Naive thymus-derived CD4-positive, alpha-beta T cell (primary cell): ENCODE results near the gene ZDHHC7. TPM values are rescaled to one million over a fixed set of nuclear protein-coding genes. Genes with fewer than 3 reads are reported as not detected.

Experiments used
- ATAC-seq: fragments of 150-1000 bp; cut with Tn5 transposase; 2 replicates; pipeline ENCODE4 v1.10.0; 2021; ENCODE audit warnings: mild to moderate bottlenecking, moderate library complexity
- CTCF ChIA-PET: fragments of 350-600 bp; sonication (Branson Sonifier 250); formaldehyde crosslinking; loops from one replicate; lab custom pipeline; 2021; ENCODE audit warnings: antibody characterized with exemption; lab: Charles Lee
- POLR2A ChIA-PET: fragments of 350-600 bp; sonication (Branson Sonifier 250); formaldehyde crosslinking; loops from one replicate; lab custom pipeline; 2021; ENCODE audit warnings: antibody characterized with exemption, inconsistent platforms; lab: Charles Lee
- DNase-seq, 9 donors: peaks; one replicate each; pipeline versions ENCODE4 v3.0.0 to v3.0.0-alpha.2; 2020 to 2022; ENCODE audit warnings: mixed read lengths in 1 of 9
- H3K27ac ChIP-seq: one replicate; pipeline ENCODE4 v1.7.0; 2013; ENCODE audit warnings: mild to moderate bottlenecking, low read depth, low read length, moderate library complexity
- H3K27me3 ChIP-seq, 2 donors: one replicate each; pipeline ENCODE4 v1.7.0; 2013; ENCODE audit warnings: low read length in 2 of 2, mild to moderate bottlenecking in 2 of 2, moderate library complexity in 2 of 2; ENCODE audit not compliant: control insufficient read depth in 2 of 2, insufficient read depth in 2 of 2
- H3K36me3 ChIP-seq, 3 experiments: 1 replicate in 2 of 3; 2 replicates in 1 of 3; pipeline ENCODE4 v1.7.0; 2013; ENCODE audit warnings: low read length in 3 of 3, mild to moderate bottlenecking in 3 of 3, moderate library complexity in 1 of 3; ENCODE audit not compliant: insufficient read depth in 3 of 3, control insufficient read depth in 2 of 3
- H3K4me1 ChIP-seq, 2 donors: one replicate each; pipeline ENCODE4 v1.7.0; 2013; ENCODE audit warnings: low read length in 2 of 2, mild to moderate bottlenecking in 2 of 2, moderate library complexity in 1 of 2; ENCODE audit not compliant: control insufficient read depth in 2 of 2, insufficient read depth in 2 of 2
- H3K4me3 ChIP-seq: 2 replicates; pipeline ENCODE4 v1.7.0; 2013; ENCODE audit warnings: mild to moderate bottlenecking, low read length
- H3K9me3 ChIP-seq, 3 experiments: 1 replicate in 2 of 3; 2 replicates in 1 of 3; pipeline ENCODE4 v1.7.0; 2013; ENCODE audit warnings: low read length in 3 of 3; ENCODE audit not compliant: control insufficient read depth in 2 of 3
- H3K27ac Mint-ChIP-seq, 9 donors: one replicate each; pipeline ENCODE4 v1.8.0; 2020 to 2022; ENCODE audit warnings: mixed read lengths in 9 of 9, mild to moderate bottlenecking in 8 of 9, moderate library complexity in 5 of 9, inconsistent platforms in 2 of 9
- H3K27me3 Mint-ChIP-seq, 5 donors: one replicate each; pipeline ENCODE4 v1.8.0; 2021 to 2022; ENCODE audit warnings: mixed read lengths in 5 of 5, mild to moderate bottlenecking in 1 of 5
- H3K36me3 Mint-ChIP-seq, 5 donors: one replicate each; pipeline ENCODE4 v1.8.0; 2020 to 2022; ENCODE audit warnings: mixed read lengths in 5 of 5, mild to moderate bottlenecking in 3 of 5, inconsistent platforms in 1 of 5
- H3K4me1 Mint-ChIP-seq, 7 donors: one replicate each; pipeline ENCODE4 v1.8.0; 2020 to 2022; ENCODE audit warnings: mixed read lengths in 7 of 7, mild to moderate bottlenecking in 3 of 7, inconsistent platforms in 1 of 7
- H3K4me3 Mint-ChIP-seq, 10 donors: one replicate each; pipeline ENCODE4 v1.8.0; 2020 to 2022; ENCODE audit warnings: mild to moderate bottlenecking in 10 of 10, mixed read lengths in 10 of 10, moderate library complexity in 6 of 10, inconsistent platforms in 2 of 10
- H3K9me3 Mint-ChIP-seq, 11 donors: one replicate each; pipeline ENCODE4 v1.8.0; 2020 to 2022; ENCODE audit warnings: mixed read lengths in 11 of 11, mild to moderate bottlenecking in 4 of 11, inconsistent platforms in 1 of 11, moderate library complexity in 1 of 11
- intact Hi-C, 2 donors: fragments of 100-400 bp; cut with micrococcal nuclease; formaldehyde crosslinking; loops; one replicate each; pipeline ENCODE4 v1.15.1; 2023
- polyA plus RNA-seq, 2 donors: library from polyadenylated mRNA; unstranded; fragments of 300-500 nt; fragmentation: Illumina TruSeq; gene quantifications; one replicate each; pipeline ENCODE4 v1.2.3, GENCODE V29; 2021
- total RNA-seq, 6 experiments: library from RNA in 5 of 6; stranded (reverse) in 5 of 6; gene quantifications; 1 replicate in 5 of 6; 2 replicates in 1 of 6; pipeline ENCODE4 v1.2.3 and lab custom pipeline; 2021 to 2026

The ZDHHC7 gene
- total and polyA plus RNA-seq, 7 experiments from 2014 or later, result 31.7 to 62.2 (median 33.4) TPM

GRCh38 chr16:84957792-84958191, 53.5 kb downstream of the ZDHHC7 start:
- H3K4me3 ChIP-seq, result no peak overlapping the region
- no peak overlapping the region for H3K27ac ChIP-seq
- Mint-ChIP-seq H3K27ac (no peak overlapping the region), H3K9me3 (no peaks in the 10 kb centered on the region), H3K4me3 (no peak overlapping the region), H3K27me3 (peaks cover 0 to 4% (median 0%) of the 10 kb centered on the region in 5 donors), H3K4me1 (no peaks in the 10 kb centered on the region), H3K36me3 (no peaks in the 10 kb centered on the region)
- no peaks in the 10 kb centered on the region for H3K36me3 ChIP-seq
- ChIA-PET CTCF (interaction anchor here (1.1 kb wide), 2 partner anchors 11 to 203 kb away, joined by 3 to 4 read pairs; no protein-coding TSS in a partner anchor), POLR2A (no interaction called here)
- H3K9me3 ChIP-seq, result no peaks in the 10 kb centered on the region
- ATAC-seq (no peak), DNase-seq (no peak)
- no peaks in the 10 kb centered on the region for H3K4me1 ChIP-seq
- no peaks in the 10 kb centered on the region for H3K27me3 ChIP-seq
- intact Hi-C loops, result loop anchor here in 1 of 2 donors (10.0 kb wide), 1 partner anchor 283 kb away; no protein-coding TSS in a partner anchor

GRCh38 chr16:84957192-84957591, 54.1 kb downstream of the ZDHHC7 start:
- CTCF ChIA-PET, result interaction anchor here (1.1 kb wide), 2 partner anchors 12 to 203 kb away, joined by 3 to 4 read pairs; no protein-coding TSS in a partner anchor
- H3K27ac ChIP-seq, result no peak overlapping the region
- Mint-ChIP-seq H3K9me3 (no peaks in the 10 kb centered on the region), H3K4me1 (peaks cover 0 to 3% (median 2%) of the 10 kb centered on the region in 7 donors), H3K27me3 (peaks cover 0 to 4% (median 0%) of the 10 kb centered on the region in 5 donors), H3K36me3 (no peaks in the 10 kb centered on the region), H3K4me3 (no peak overlapping the region), H3K27ac (no peak overlapping the region)
- no peaks in the 10 kb centered on the region for H3K9me3 ChIP-seq
- H3K27me3 ChIP-seq, result no peaks in the 10 kb centered on the region
- intact Hi-C loops, result loop anchor here in 1 of 2 donors (10.0 kb wide), 1 partner anchor 282 kb away; no protein-coding TSS in a partner anchor
- POLR2A ChIA-PET, result no interaction called here
- no peaks in the 10 kb centered on the region for H3K36me3 ChIP-seq
- ATAC-seq (no peak), DNase-seq (no peak)
- H3K4me1 ChIP-seq, result no peaks in the 10 kb centered on the region
- H3K4me3 ChIP-seq, result no peak overlapping the region

- Mint-ChIP-seq H3K27ac (no peak overlapping the region), H3K9me3 (no peaks in the 10 kb centered on the region), H3K4me1 (peaks cover 0 to 5% (median 4%) of the 10 kb centered on the region in 7 donors), H3K4me3 (no peak overlapping the region), H3K27me3 (peaks cover 0 to 4% (median 0%) of the 10 kb centered on the region in 5 donors), H3K36me3 (no peaks in the 10 kb centered on the region)
- no peak overlapping the region for H3K27ac ChIP-seq
- intact Hi-C loops, result loop anchor here in 1 of 2 donors (10.0 kb wide), 1 partner anchor 281 kb away; no protein-coding TSS in a partner anchor
- POLR2A ChIA-PET, result no interaction called here
- H3K9me3 ChIP-seq, result no peaks in the 10 kb centered on the region
- ATAC-seq (no peak), DNase-seq (no peak)
- no peaks in the 10 kb centered on the region for H3K36me3 ChIP-seq
- no peaks in the 10 kb centered on the region for H3K4me1 ChIP-seq
- no peaks in the 10 kb centered on the region for H3K27me3 ChIP-seq
- CTCF ChIA-PET, result interaction anchor here (0.6 to 7.0 kb wide), 3 partner anchors 21 to 677 kb away, joined by 3 to 138 read pairs (median 4); no protein-coding TSS in a partner anchor
- no peak overlapping the region for H3K4me3 ChIP-seq
Observed at GRCh38 chr16:84955427-84955826, 55.9 kb downstream of the ZDHHC7 start.

GRCh38 chr16:84953190-84953746, 58.1 kb downstream of the ZDHHC7 start:
- peaks cover 0 to 4% (median 0%) of the 10 kb centered on the region in 5 donors for H3K27me3 Mint-ChIP-seq
- H3K36me3 Mint-ChIP-seq, result no peaks in the 10 kb centered on the region
- H3K9me3 Mint-ChIP-seq, result no peaks in the 10 kb centered on the region
- ChIA-PET CTCF (interaction anchor here (0.6 to 7.0 kb wide), 8 partner anchors 10 to 387 kb away, joined by 3 to 138 read pairs (median 4); no protein-coding TSS in a partner anchor), POLR2A (interaction anchor here (0.9 kb wide), 1 partner anchor 200 kb away, joined by 3 read pairs; no protein-coding TSS in a partner anchor)
- intact Hi-C loops, result loop anchor here (2.0 to 10.0 kb wide), 3 partner anchors 278 to 331 kb away; no protein-coding TSS in a partner anchor
- no peaks in the 10 kb centered on the region for H3K9me3 ChIP-seq
- DNase-seq (no peak), ATAC-seq (no peak)
- H3K4me3 Mint-ChIP-seq, result no peak overlapping the region
- peaks cover 0 to 8% (median 4%) of the 10 kb centered on the region in 7 donors for H3K4me1 Mint-ChIP-seq
- peak overlapping the region in 1 of 9 donors; percentile 82 for H3K27ac Mint-ChIP-seq
- H3K36me3 ChIP-seq, result no peaks in the 10 kb centered on the region
- no peaks in the 10 kb centered on the region for H3K27me3 ChIP-seq
- peaks cover 0 to 3% of the 10 kb centered on the region in 2 donors for H3K4me1 ChIP-seq
- no peak overlapping the region for H3K27ac ChIP-seq
- no peak overlapping the region for H3K4me3 ChIP-seq

GRCh38 chr16:84952335-84953189, 58.8 kb downstream of the ZDHHC7 start:
- H3K4me1 ChIP-seq, result peaks cover 0 to 3% of the 10 kb centered on the region in 2 donors
- Mint-ChIP-seq H3K27me3 (peaks cover 0 to 4% (median 0%) of the 10 kb centered on the region in 5 donors), H3K27ac (peak overlapping the region in 1 of 9 donors; percentile 9), H3K36me3 (no peaks in the 10 kb centered on the region), H3K4me1 (peaks cover 0 to 12% (median 4%) of the 10 kb centered on the region in 7 donors), H3K4me3 (no peak overlapping the region), H3K9me3 (no peaks in the 10 kb centered on the region)
- no peak overlapping the region for H3K4me3 ChIP-seq
- ChIA-PET POLR2A (interaction anchor here (0.7 to 1.4 kb wide), 4 partner anchors 194 to 200 kb away, joined by 3 to 5 read pairs (median 4); no protein-coding TSS in a partner anchor), CTCF (interaction anchor here (0.6 to 7.0 kb wide), 17 partner anchors 11 to 387 kb away, joined by 3 to 138 read pairs (median 3); no protein-coding TSS in a partner anchor)
- intact Hi-C loops, result loop anchor here (1.0 to 10.0 kb wide), 6 partner anchors 27 to 330 kb away; no protein-coding TSS in a partner anchor
- H3K9me3 ChIP-seq, result no peaks in the 10 kb centered on the region
- H3K27me3 ChIP-seq, result no peaks in the 10 kb centered on the region
- no peaks in the 10 kb centered on the region for H3K36me3 ChIP-seq
- DNase-seq (peak; percentile 28 to 80 (median 68)), ATAC-seq (peak; percentile 94)
- no peak overlapping the region for H3K27ac ChIP-seq

- ATAC-seq, result no peak
- H3K4me3 Mint-ChIP-seq, result no peak overlapping the region
- Histone ChIP-seq H3K36me3 (no peaks in the 10 kb centered on the region), H3K4me3 (no peak overlapping the region), H3K27ac (no peak overlapping the region), H3K4me1 (peaks cover 0 to 3% of the 10 kb centered on the region in 2 donors), H3K9me3 (no peaks in the 10 kb centered on the region), H3K27me3 (no peaks in the 10 kb centered on the region)
- ChIA-PET POLR2A (no interaction called here), CTCF (interaction anchor here (0.7 to 7.0 kb wide), 3 partner anchors 24 to 196 kb away, joined by 3 to 138 read pairs (median 16); no protein-coding TSS in a partner anchor)
- H3K27me3 Mint-ChIP-seq, result peaks cover 0 to 4% (median 0%) of the 10 kb centered on the region in 5 donors
- peaks cover 0 to 18% (median 7%) of the 10 kb centered on the region in 7 donors for H3K4me1 Mint-ChIP-seq
- intact Hi-C loops, result loop anchor here (5.0 to 10.0 kb wide), 2 partner anchors 276 to 329 kb away; no protein-coding TSS in a partner anchor
- peak overlapping the region in 2 of 9 donors; percentile 25 to 51 for H3K27ac Mint-ChIP-seq
- no peak for DNase-seq
- no peaks in the 10 kb centered on the region for H3K36me3 Mint-ChIP-seq
- no peaks in the 10 kb centered on the region for H3K9me3 Mint-ChIP-seq
Observed at GRCh38 chr16:84950906-84951305, 60.4 kb downstream of the ZDHHC7 start.
